Muscle layer of duodenum (tissue), 2 donors: Measurements from ENCODE around the gene EVC2.

Experiments
- H3K27ac ChIP-seq: one replicate; pipeline ENCODE4 v1.7.0; 2013; ENCODE audit warnings: mild to moderate bottlenecking, low read length
- H3K27me3 ChIP-seq: one replicate; pipeline ENCODE4 v1.7.0; 2013; ENCODE audit warnings: low read depth, mild to moderate bottlenecking, control low read depth, low read length
- H3K36me3 ChIP-seq, 2 donors: one replicate each; pipeline ENCODE4 v1.7.0; 2013; ENCODE audit warnings: low read length in 2 of 2, control low read depth in 1 of 2, mild to moderate bottlenecking in 1 of 2; ENCODE audit not compliant: insufficient read depth in 2 of 2, control insufficient read depth in 1 of 2
- H3K4me1 ChIP-seq, 2 donors: one replicate each; pipeline ENCODE4 v1.7.0; 2013; ENCODE audit warnings: low read length in 2 of 2, mild to moderate bottlenecking in 2 of 2, control low read depth in 1 of 2, moderate library complexity in 1 of 2; ENCODE audit not compliant: insufficient read depth in 2 of 2, control insufficient read depth in 1 of 2
- H3K4me3 ChIP-seq, 2 donors: one replicate each; pipeline ENCODE4 v1.7.0; 2013; ENCODE audit warnings: low read length in 2 of 2, low read depth in 1 of 2, mild to moderate bottlenecking in 1 of 2
- H3K9me3 ChIP-seq, 2 donors: one replicate each; pipeline ENCODE4 v1.7.0; 2013; ENCODE audit warnings: low read length in 2 of 2, control low read depth in 1 of 2, mild to moderate bottlenecking in 1 of 2; ENCODE audit not compliant: control insufficient read depth in 1 of 2
- donor health status: healthy.

Gene EVC2

GRCh38 chr4:5708449-5709206 lies at the start of gene EVC2:
Gene EVC2, minus strand, starts transcription at chr4:5708559. Its CDS starts 46 bp downstream, at chr4:5708513.
- Histone ChIP-seq H3K27me3 (no peaks in the 10 kb centered on the region), H3K36me3 (peaks cover 0 to 9% of the 10 kb centered on the region in 2 donors), H3K4me3 (peak within 1 kb of the TSS; percentile 63 to 86), H3K27ac (no peak within 1 kb of the TSS), H3K4me1 (peaks cover 3 to 46% of the 10 kb centered on the region in 2 donors), H3K9me3 (no peaks in the 10 kb centered on the region)

- Histone ChIP-seq H3K27me3 (no peaks in the 10 kb centered on the region), H3K36me3 (peaks cover 34 to 58% of the 10 kb centered on the region in 2 donors), H3K4me3 (no peak overlapping the region), H3K9me3 (no peaks in the 10 kb centered on the region), H3K27ac (no peak overlapping the region), H3K4me1 (no peaks in the 10 kb centered on the region)
Measured at GRCh38 chr4:5757954-5758353, 49.6 kb upstream of the EVC2 start.

GRCh38 chr4:5757536-5757935 lies 49.2 kb upstream of the EVC2 start:
- peaks cover 34 to 62% of the 10 kb centered on the region in 2 donors for H3K36me3 ChIP-seq
- H3K27me3 ChIP-seq = no peaks in the 10 kb centered on the region
- H3K4me3 ChIP-seq = no peak overlapping the region
- no peak overlapping the region for H3K27ac ChIP-seq
- no peaks in the 10 kb centered on the region for H3K9me3 ChIP-seq
- no peaks in the 10 kb centered on the region for H3K4me1 ChIP-seq

GRCh38 chr4:5757091-5757490 lies 48.7 kb upstream of the EVC2 start:
- Histone ChIP-seq H3K27ac (no peak overlapping the region), H3K36me3 (peaks cover 34 to 66% of the 10 kb centered on the region in 2 donors), H3K9me3 (no peaks in the 10 kb centered on the region), H3K27me3 (no peaks in the 10 kb centered on the region), H3K4me1 (no peaks in the 10 kb centered on the region), H3K4me3 (no peak overlapping the region)

GRCh38 chr4:5756271-5756670 lies 47.9 kb upstream of the EVC2 start:
- Histone ChIP-seq H3K4me1 (no peaks in the 10 kb centered on the region), H3K36me3 (peaks cover 34 to 69% of the 10 kb centered on the region in 2 donors)

GRCh38 chr4:5755679-5756078 lies 47.3 kb upstream of the EVC2 start:
- Histone ChIP-seq H3K4me3 (no peak overlapping the region), H3K27me3 (no peaks in the 10 kb centered on the region), H3K9me3 (no peaks in the 10 kb centered on the region), H3K27ac (no peak overlapping the region), H3K36me3 (peaks cover 34 to 70% of the 10 kb centered on the region in 2 donors), H3K4me1 (no peaks in the 10 kb centered on the region)

More at GRCh38 chr4:5756271-5756670, 47.9 kb upstream of the EVC2 start:
- Histone ChIP-seq H3K4me3 (no peak overlapping the region), H3K27me3 (no peaks in the 10 kb centered on the region), H3K27ac (no peak overlapping the region), H3K9me3 (no peaks in the 10 kb centered on the region)

GRCh38 chr4:5755161-5755560 lies 46.8 kb upstream of the EVC2 start:
- H3K4me3 ChIP-seq = no peak overlapping the region
- no peaks in the 10 kb centered on the region for H3K27me3 ChIP-seq
- H3K4me1 ChIP-seq = no peaks in the 10 kb centered on the region
- no peaks in the 10 kb centered on the region for H3K9me3 ChIP-seq
- H3K36me3 ChIP-seq = peaks cover 40 to 75% of the 10 kb centered on the region in 2 donors
- H3K27ac ChIP-seq = no peak overlapping the region

- H3K4me1 ChIP-seq = no peaks in the 10 kb centered on the region
- no peak overlapping the region for H3K4me3 ChIP-seq
- H3K27ac ChIP-seq = no peak overlapping the region
- peaks cover 40 to 81% of the 10 kb centered on the region in 2 donors for H3K36me3 ChIP-seq
- H3K9me3 ChIP-seq = no peaks in the 10 kb centered on the region
- H3K27me3 ChIP-seq = no peaks in the 10 kb centered on the region
Measured at GRCh38 chr4:5754529-5754881, 46.1 kb upstream of the EVC2 start.

- Histone ChIP-seq H3K27ac (no peak overlapping the region), H3K27me3 (no peaks in the 10 kb centered on the region), H3K9me3 (no peaks in the 10 kb centered on the region), H3K4me3 (no peak overlapping the region), H3K36me3 (peaks cover 40 to 87% of the 10 kb centered on the region in 2 donors), H3K4me1 (no peaks in the 10 kb centered on the region)
Measured at GRCh38 chr4:5753766-5754528, 45.6 kb upstream of the EVC2 start.

GRCh38 chr4:5753366-5753765 lies 45.0 kb upstream of the EVC2 start:
- H3K36me3 ChIP-seq = peaks cover 40 to 85% of the 10 kb centered on the region in 2 donors
- H3K27ac ChIP-seq = no peak overlapping the region
- H3K4me1 ChIP-seq = no peaks in the 10 kb centered on the region
- H3K4me3 ChIP-seq = no peak overlapping the region
- H3K27me3 ChIP-seq = no peaks in the 10 kb centered on the region
- no peaks in the 10 kb centered on the region for H3K9me3 ChIP-seq

GRCh38 chr4:5752376-5753184 lies 44.2 kb upstream of the EVC2 start:
- Histone ChIP-seq H3K27me3 (no peaks in the 10 kb centered on the region), H3K4me3 (no peak overlapping the region), H3K9me3 (no peaks in the 10 kb centered on the region), H3K27ac (no peak overlapping the region), H3K4me1 (no peaks in the 10 kb centered on the region), H3K36me3 (peaks cover 38 to 78% of the 10 kb centered on the region in 2 donors)
